ENCODE results near the gene TSPAN14.
A peak's percentile ranks its signal among the peaks of the same experiment; 100 is the strongest.

TSPAN14 gene

GRCh38 chr10:80498833-80499741 lies 45.0 kb downstream of the TSPAN14 start:
- Histone ChIP-seq H3K4me3 (replicated peaks; ENCODE audit: low read depth, low read length) (no peak overlapping the region), H3K27me3 (replicated peaks; ENCODE audit: control insufficient read depth, insufficient read depth, low read length) (no peaks in the 10 kb centered on the region), H3K36me3 (ENCODE audit: control insufficient read depth, insufficient read depth, low read length) (peaks cover 2% of the 10 kb centered on the region)
- DNase-seq (ENCODE audit: extremely low read depth, insufficient read length): no peak
- no peak for TF ChIP-seq CTCF (IDR thresholded peaks at IDR 0.05; ENCODE audit: insufficient read depth, low read length, poor library complexity, severe bottlenecking)

DNA sequence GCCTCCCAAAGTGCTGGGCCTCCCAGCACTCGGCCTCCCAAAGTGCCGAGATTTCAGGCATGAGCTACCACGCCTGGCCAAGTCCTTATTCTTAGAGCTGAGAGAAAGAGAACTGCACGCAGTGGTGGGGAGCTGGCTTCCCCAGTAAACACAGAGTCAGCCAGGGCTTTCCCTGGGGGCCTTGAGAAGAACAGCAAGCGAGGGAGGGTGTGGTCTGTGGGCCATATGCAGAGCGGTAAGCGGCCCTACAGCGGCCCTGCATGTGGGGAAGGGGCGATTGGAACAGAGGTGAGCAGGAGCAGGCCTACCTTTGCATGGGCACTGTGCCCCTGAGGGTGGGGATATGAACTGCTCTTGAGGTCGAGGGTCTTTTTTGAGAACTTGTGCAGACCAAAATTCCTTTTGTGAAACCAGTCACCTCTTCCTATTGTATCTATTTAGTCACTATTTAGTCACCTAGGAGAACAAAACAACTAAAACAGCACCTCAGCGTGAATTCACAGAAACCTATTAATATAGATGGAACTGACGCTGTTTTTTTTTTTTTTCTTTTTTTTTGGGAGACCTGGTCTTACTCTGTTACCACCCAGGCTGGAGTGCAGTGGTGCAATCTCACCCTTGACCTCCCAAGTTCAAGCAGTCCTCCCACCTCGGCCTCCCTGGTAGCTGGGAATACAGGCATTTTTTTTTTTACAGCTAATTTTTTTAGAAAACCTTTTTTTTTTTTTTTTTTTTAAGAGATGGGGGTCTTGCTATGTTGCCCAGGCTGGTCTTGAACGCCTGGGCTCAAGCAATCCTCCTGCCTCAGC lies 46.7 kb downstream of the TSPAN14 start:
- Histone ChIP-seq H3K4me3 (replicated peaks; ENCODE audit: low read depth, low read length) (no peak overlapping the region), H3K27me3 (replicated peaks; ENCODE audit: control insufficient read depth, insufficient read depth, low read length) (no peaks in the 10 kb centered on the region), H3K36me3 (ENCODE audit: control insufficient read depth, insufficient read depth, low read length) (peaks cover 2% of the 10 kb centered on the region)
- TF ChIP-seq CTCF (IDR thresholded peaks at IDR 0.05; ENCODE audit: insufficient read depth, low read length, poor library complexity, severe bottlenecking): no peak
- DNase-seq (ENCODE audit: extremely low read depth, insufficient read length): peak; percentile 60

GRCh38 chr10:80501381-80501912 lies 47.3 kb downstream of the TSPAN14 start:
- Histone ChIP-seq H3K36me3 (ENCODE audit: control insufficient read depth, insufficient read depth, low read length) (peaks cover 2% of the 10 kb centered on the region), H3K4me3 (replicated peaks; ENCODE audit: low read depth, low read length) (no peak overlapping the region), H3K27me3 (replicated peaks; ENCODE audit: control insufficient read depth, insufficient read depth, low read length) (no peaks in the 10 kb centered on the region)
- no peak for TF ChIP-seq CTCF (IDR thresholded peaks at IDR 0.05; ENCODE audit: insufficient read depth, low read length, poor library complexity, severe bottlenecking)
- DNase-seq (ENCODE audit: extremely low read depth, insufficient read length): no peak

DNA sequence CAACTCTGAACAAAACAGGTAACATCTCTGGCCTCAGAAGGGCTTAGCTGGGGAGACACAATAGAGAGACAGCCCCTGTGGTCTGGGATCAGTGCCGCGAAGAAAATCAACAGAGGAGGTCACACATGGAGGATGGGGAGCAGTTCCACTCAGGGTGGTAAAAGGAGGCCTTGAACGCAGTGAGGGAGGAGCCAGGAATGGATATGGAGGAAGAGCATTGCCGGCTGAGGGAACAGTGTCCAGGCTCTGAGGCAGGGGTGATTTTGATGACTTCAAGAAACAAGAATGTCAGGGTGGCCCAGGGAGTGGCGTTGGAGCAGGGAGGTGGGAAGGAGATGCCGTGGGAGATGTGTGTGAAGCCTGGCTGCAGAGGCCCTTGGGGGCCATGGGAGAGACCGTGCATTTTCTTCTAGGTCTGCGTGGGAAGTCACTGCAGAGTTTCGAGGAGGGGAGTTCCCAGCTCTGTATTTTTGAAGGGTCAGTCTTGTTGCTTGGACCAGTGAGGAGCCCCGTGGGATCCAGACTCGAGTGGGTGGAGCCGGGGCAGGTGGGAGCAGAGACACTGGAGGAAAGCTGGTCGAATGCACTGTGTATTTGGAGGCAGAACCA lies 47.9 kb downstream of the TSPAN14 start:
- Histone ChIP-seq H3K36me3 (ENCODE audit: control insufficient read depth, insufficient read depth, low read length) (peaks cover 6% of the 10 kb centered on the region), H3K27me3 (replicated peaks; ENCODE audit: control insufficient read depth, insufficient read depth, low read length) (no peaks in the 10 kb centered on the region), H3K4me3 (replicated peaks; ENCODE audit: low read depth, low read length) (no peak overlapping the region)
- DNase-seq (ENCODE audit: extremely low read depth, insufficient read length): no peak
- no peak for TF ChIP-seq CTCF (IDR thresholded peaks at IDR 0.05; ENCODE audit: insufficient read depth, low read length, poor library complexity, severe bottlenecking)

GRCh38 chr10:80502621-80503583 lies 48.8 kb downstream of the TSPAN14 start:
- TF ChIP-seq CTCF (IDR thresholded peaks at IDR 0.05; ENCODE audit: insufficient read depth, low read length, poor library complexity, severe bottlenecking): no peak
- Histone ChIP-seq H3K4me3 (replicated peaks; ENCODE audit: low read depth, low read length) (no peak overlapping the region), H3K36me3 (ENCODE audit: control insufficient read depth, insufficient read depth, low read length) (peaks cover 10% of the 10 kb centered on the region), H3K27me3 (replicated peaks; ENCODE audit: control insufficient read depth, insufficient read depth, low read length) (no peaks in the 10 kb centered on the region)
- no peak for DNase-seq (ENCODE audit: extremely low read depth, insufficient read length)
